ENCODE measurements around the gene FSIP2. TPM values are rescaled to one million over a fixed set of nuclear protein-coding genes. Genes with fewer than 3 reads are reported as not detected.

FSIP2 gene
- total RNA-seq, 4 donors from 2014 or later, result 0.33 to 0.94 (median 0.87) TPM

GRCh38 chr2:185787227-185788145, 48.9 kb downstream of the FSIP2 start:
- no peak for TF ChIP-seq CTCF (IDR thresholded peaks at IDR 0.05; ENCODE audit: low read depth)

- no peak for TF ChIP-seq CTCF (IDR thresholded peaks at IDR 0.05; ENCODE audit: low read depth)
Measured at GRCh38 chr2:185790361-185790760, 51.8 kb downstream of the FSIP2 start.

GRCh38 chr2:185793532-185794345, 55.1 kb downstream of the FSIP2 start:
- TF ChIP-seq CTCF (IDR thresholded peaks at IDR 0.05; ENCODE audit: low read depth), result no peak

- no peak for TF ChIP-seq CTCF (IDR thresholded peaks at IDR 0.05; ENCODE audit: low read depth)
Measured at GRCh38 chr2:185796758-185797157, 58.2 kb downstream of the FSIP2 start.

- no peak for TF ChIP-seq CTCF (IDR thresholded peaks at IDR 0.05; ENCODE audit: low read depth)
Measured at GRCh38 chr2:185802926-185803325, 64.3 kb downstream of the FSIP2 start.

GRCh38 chr2:185806783-185807182, 68.2 kb downstream of the FSIP2 start:
- no peak for TF ChIP-seq CTCF (IDR thresholded peaks at IDR 0.05; ENCODE audit: low read depth)

GRCh38 chr2:185807351-185807750, 68.7 kb downstream of the FSIP2 start:
- TF ChIP-seq CTCF (IDR thresholded peaks at IDR 0.05; ENCODE audit: low read depth), result no peak

Data from subcutaneous adipose tissue (tissue), 4 donors.